Loucy (cell line): ENCODE measurements around the gene BICD1.

Source experiments
- H2AFZ ChIP-seq: fragments of 200-600 bp; sonication (generic); 2 replicates; pipeline ENCODE4 v1.6.0; 2016; ENCODE audit warnings: antibody characterized with exemption, mild to moderate bottlenecking, low read length, moderate library complexity
- H3F3A ChIP-seq: fragments of 200-600 bp; 2 replicates; pipeline ENCODE4 v1.6.0; 2016; ENCODE audit warnings: antibody characterized with exemption, low read depth, mild to moderate bottlenecking
- H3K27me3 ChIP-seq: fragments of 200-600 bp; sonication (generic); 2 replicates; pipeline ENCODE4 v1.6.1; 2014; ENCODE audit warnings: low read length, mild to moderate bottlenecking; ENCODE audit not compliant: insufficient read depth, poor library complexity, severe bottlenecking
- H3K36me3 ChIP-seq: fragments of 200-600 bp; sonication (generic); 2 replicates; pipeline ENCODE4 v1.6.1; 2016; ENCODE audit warnings: low read length; ENCODE audit not compliant: insufficient read depth
- H3K4me1 ChIP-seq: fragments of 200-600 bp; sonication (generic); 2 replicates; pipeline ENCODE4 v1.5.1; 2014; ENCODE audit warnings: low read length, mild to moderate bottlenecking; ENCODE audit not compliant: insufficient read depth, poor library complexity, severe bottlenecking
- H3K4me2 ChIP-seq: fragments of 200-600 bp; sonication (generic); 2 replicates; pipeline ENCODE4 v1.6.0; 2014; ENCODE audit warnings: antibody characterized with exemption, low read length, low read depth, mild to moderate bottlenecking; ENCODE audit not compliant: poor library complexity, severe bottlenecking
- H3K4me3 ChIP-seq: fragments of 200-600 bp; sonication (generic); 2 replicates; pipeline ENCODE4 v1.5.1; 2014; ENCODE audit warnings: low read length, mild to moderate bottlenecking, mixed read lengths; ENCODE audit not compliant: poor library complexity, severe bottlenecking
- H3K79me2 ChIP-seq: fragments of 200-600 bp; sonication (generic); 2 replicates; pipeline ENCODE4 v1.6.1; 2014; ENCODE audit warnings: low read length; ENCODE audit not compliant: insufficient read depth
- H3K9ac ChIP-seq: fragments of 200-600 bp; sonication (generic); 2 replicates; pipeline ENCODE4 v1.6.0; 2014; ENCODE audit warnings: mild to moderate bottlenecking, low read depth, low read length, moderate library complexity; ENCODE audit not compliant: poor library complexity, severe bottlenecking
- H3K9me2 ChIP-seq: fragments of 200-600 bp; sonication (generic); replicated peaks from 2 replicates; pipeline ENCODE4 v1.6.1; 2016; ENCODE audit warnings: low read depth, low read length, mixed read lengths
- H3K9me3 ChIP-seq: fragments of 200-600 bp; sonication (generic); 2 replicates; pipeline ENCODE4 v1.6.1; 2014; ENCODE audit warnings: mild to moderate bottlenecking, antibody characterized with exemption, low read length, low read depth; ENCODE audit not compliant: insufficient read depth
- H4K20me1 ChIP-seq: fragments of 200-600 bp; sonication (generic); 2 replicates; pipeline ENCODE4 v1.6.0; 2014; ENCODE audit warnings: antibody characterized with exemption, low read length, mild to moderate bottlenecking; ENCODE audit not compliant: insufficient read depth, poor library complexity, severe bottlenecking
- CTCF ChIP-seq: fragments of 200-600 bp; sonication (generic); conservative IDR thresholded peaks from 2 replicates; pipeline ENCODE4 v1.5.1; 2014; ENCODE audit warnings: mild to moderate bottlenecking, antibody characterized with exemption, low read length
- EZH2phosphoT487 ChIP-seq: fragments of 200-600 bp; IDR thresholded peaks from 2 replicates; pipeline ENCODE4 v1.6.1; 2018; ENCODE audit warnings: antibody characterized with exemption, mild to moderate bottlenecking, moderate library complexity, borderline replicate concordance

Gene BICD1

GRCh38 chr12:32217354-32218310 is 111.0 kb downstream of the BICD1 start:
- Histone ChIP-seq H3K36me3 (peaks cover 20% of the 10 kb centered on the region; the same call in 1 of the 2 replicates), H3K79me2 (no peaks in the 10 kb centered on the region), H3K4me2 (no peak overlapping the region), H3K9me3 (no peaks in the 10 kb centered on the region), H3K27me3 (no peaks in the 10 kb centered on the region), H3K9me2 (no peaks in the 10 kb centered on the region), H3F3A (no peaks in the 10 kb centered on the region), H3K4me1 (no peaks in the 10 kb centered on the region), H2AFZ (no peak overlapping the region), H4K20me1 (no peaks in the 10 kb centered on the region), H3K4me3 (no peak overlapping the region), H3K9ac (no peak overlapping the region)
- TF ChIP-seq EZH2phosphoT487, result no peak
- TF ChIP-seq CTCF, result no peak

GRCh38 chr12:32223941-32224340 is 117.3 kb downstream of the BICD1 start:
- H3K4me2 ChIP-seq, result no peak overlapping the region
- H3K9ac ChIP-seq, result no peak overlapping the region
- no peaks in the 10 kb centered on the region for H3K79me2 ChIP-seq
- H3K9me3 ChIP-seq, result no peaks in the 10 kb centered on the region
- H2AFZ ChIP-seq, result no peak overlapping the region
- no peaks in the 10 kb centered on the region for H3K27me3 ChIP-seq
- H4K20me1 ChIP-seq, result no peaks in the 10 kb centered on the region
- no peaks in the 10 kb centered on the region for H3K9me2 ChIP-seq
- TF ChIP-seq EZH2phosphoT487, result no peak
- no peak for TF ChIP-seq CTCF
- H3F3A ChIP-seq, result no peaks in the 10 kb centered on the region
- no peaks in the 10 kb centered on the region for H3K4me1 ChIP-seq
- no peak overlapping the region for H3K4me3 ChIP-seq
- H3K36me3 ChIP-seq, result no peaks in the 10 kb centered on the region

- Histone ChIP-seq H3K9me2 (no peaks in the 10 kb centered on the region), H3K4me1 (peaks cover 9% of the 10 kb centered on the region), H3F3A (no peaks in the 10 kb centered on the region), H2AFZ (no peak overlapping the region), H3K36me3 (no peaks in the 10 kb centered on the region), H3K4me3 (no peak overlapping the region), H3K9me3 (no peaks in the 10 kb centered on the region), H4K20me1 (no peaks in the 10 kb centered on the region), H3K4me2 (no peak overlapping the region), H3K79me2 (no peaks in the 10 kb centered on the region), H3K9ac (no peak overlapping the region), H3K27me3 (no peaks in the 10 kb centered on the region)
- TF ChIP-seq EZH2phosphoT487 (no peak), CTCF (no peak)
Observed at GRCh38 chr12:32226768-32227167, 120.1 kb downstream of the BICD1 start.
